Myocyte (in vitro differentiated cells): ENCODE measurements around the gene SLC9A8. TPM values are rescaled to one million over a fixed set of nuclear protein-coding genes. Genes with fewer than 3 reads are reported as not detected.

Experiments
- DNase-seq: peaks from one replicate; pipeline ENCODE4 v3.0.0-alpha.2; 2012; ENCODE audit warnings: low read depth
- total RNA-seq: library from RNA; depleted of rRNA; stranded (reverse); fragments of >200 nt; gene quantifications from 2 replicates; pipeline ENCODE4 v1.2.3, GENCODE V29; 2014

SLC9A8 gene
- total RNA-seq, 1 donor from 2014 or later: 9.1 TPM

DNA sequence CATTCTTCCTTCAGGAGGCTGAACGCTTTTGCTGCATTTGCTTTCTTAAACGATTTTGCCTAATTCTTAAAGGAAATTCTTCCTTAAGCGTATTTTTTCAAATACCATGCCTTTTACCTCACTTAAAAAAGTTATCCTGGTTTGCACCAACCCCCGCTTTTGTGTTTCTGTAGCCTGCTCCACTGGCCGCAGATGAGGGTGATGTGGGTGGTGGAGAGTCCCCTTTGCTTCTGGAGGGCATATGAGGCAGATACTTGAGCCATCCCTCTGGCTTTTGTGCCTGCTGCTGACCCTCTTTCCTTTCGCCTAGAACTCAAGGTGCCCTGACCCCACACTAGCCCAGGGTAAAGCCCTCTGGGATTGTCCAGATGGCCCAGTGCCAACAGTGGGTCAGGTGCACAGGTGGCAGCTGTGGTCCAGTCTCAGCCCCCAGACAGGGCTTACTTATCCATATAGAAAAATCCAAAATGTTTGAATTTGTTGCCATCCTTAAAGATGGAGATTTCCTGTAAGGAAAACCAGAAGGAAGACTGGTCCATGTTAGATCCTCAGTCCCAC is 58.8 kb downstream of the SLC9A8 start:
- no peak for DNase-seq

DNA sequence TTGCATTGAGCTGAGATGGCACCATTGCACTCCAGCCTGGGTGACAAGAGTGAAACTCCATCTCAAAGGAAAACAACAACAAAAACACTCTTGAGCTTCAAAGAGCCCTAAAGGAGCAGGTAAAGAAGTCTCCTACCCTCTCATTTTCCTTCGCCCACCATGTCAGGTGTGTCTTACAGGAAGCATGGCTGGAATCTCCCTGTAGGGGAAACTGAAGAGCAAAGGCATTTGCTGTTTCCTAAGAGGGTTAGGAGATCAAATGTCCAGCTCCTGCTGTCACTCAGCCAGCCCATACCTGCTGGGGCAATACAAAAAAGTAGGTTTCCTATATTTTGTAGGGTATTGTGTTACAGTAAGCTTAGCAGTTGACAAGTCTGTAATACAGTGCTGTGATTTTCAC is 59.4 kb downstream of the SLC9A8 start:
- DNase-seq: no peak

DNA sequence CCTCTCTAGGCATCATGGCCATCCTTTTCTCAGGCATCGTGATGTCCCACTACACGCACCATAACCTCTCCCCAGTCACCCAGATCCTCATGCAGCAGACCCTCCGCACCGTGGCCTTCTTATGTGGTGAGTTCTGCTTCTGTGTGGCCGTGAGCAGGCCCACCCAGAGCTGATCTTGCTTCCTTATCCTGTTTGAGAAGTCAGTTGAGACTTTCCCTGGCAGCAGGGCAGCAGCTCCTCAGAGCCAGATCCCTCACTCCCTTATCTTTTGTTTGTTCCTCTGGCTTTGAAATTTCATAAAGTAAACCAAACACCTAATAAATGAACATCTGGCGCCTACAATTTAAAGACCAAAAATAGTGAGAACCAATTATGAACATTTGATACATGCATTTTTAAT is 62.1 kb downstream of the SLC9A8 start:
- DNase-seq: no peak

- no peak for DNase-seq
These were observed 64.8 kb downstream of the SLC9A8 start for GRCh38 chr20:49877386-49877921.

DNA sequence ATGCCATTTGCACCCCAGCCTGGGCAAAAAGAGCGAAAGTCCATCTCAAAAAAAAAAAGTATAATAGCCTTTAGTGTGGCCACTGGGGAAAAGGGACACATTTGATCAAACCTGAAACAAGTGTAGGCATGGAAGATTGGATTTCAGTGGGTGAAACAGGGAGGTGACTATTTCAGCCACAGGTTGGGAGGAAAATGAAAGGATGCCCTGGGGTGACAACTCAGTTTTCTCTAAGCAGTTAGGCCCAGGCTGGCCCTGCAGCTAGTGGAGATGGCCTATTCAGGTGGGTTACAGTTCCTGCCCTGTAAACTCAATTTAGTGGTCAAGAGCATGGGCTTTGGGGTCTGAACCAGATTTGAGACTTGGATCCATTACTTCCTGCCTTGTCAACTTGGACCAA is 66.3 kb downstream of the SLC9A8 start:
- no peak for DNase-seq

DNA sequence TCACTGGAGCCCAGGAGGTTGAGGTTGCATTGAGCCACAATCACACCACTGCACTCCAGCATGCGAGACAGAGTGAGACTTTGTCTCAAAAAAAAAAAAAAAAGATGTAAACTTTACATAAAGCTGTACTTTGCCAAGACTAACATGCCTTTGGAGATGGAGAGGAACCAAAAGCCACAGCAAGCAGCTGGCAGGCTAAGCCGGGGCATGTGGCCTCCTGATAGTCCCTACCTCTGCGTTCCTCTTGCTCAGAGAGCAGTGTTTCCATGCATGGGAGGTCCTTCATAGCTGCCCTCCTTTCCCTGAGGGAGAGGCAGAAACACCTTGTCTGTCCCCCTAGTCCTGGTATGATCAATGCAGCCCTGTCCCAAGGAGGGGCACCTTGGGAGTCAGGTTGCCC is 67.5 kb downstream of the SLC9A8 start:
- peak; percentile 33 for DNase-seq

DNA sequence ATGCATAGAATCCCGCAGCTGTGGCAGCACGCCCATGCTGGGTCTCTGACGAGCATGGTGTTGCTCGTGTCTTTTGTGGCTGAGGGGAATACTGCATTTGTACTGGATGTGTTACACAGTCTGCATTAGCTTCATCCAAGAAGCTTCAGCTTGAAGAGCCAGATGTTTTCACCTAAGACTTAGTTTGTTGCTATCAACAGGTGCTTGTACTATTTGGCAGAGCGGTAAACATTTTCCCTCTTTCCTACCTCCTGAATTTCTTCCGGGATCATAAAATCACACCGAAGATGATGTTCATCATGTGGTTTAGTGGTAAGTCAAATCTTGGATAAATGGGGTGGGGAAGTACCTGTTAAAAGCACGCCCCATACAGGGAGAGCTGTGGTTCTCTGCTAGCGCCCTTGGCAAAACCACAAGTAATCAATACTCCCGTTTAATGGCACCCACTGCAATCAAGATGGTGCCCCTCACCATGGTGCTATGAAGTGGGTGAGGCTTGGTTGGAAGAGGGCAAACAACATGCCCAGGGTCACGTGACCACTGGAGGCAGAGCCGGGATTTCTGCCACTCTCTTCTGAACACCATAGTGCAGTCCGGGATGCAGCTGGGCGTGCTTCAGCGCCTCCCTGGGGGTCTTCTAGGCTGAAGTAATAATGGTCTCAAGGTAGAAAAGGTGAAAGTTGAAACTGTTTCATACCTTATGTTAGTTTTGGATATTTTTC is 68.3 kb downstream of the SLC9A8 start:
- no peak for DNase-seq

DNA sequence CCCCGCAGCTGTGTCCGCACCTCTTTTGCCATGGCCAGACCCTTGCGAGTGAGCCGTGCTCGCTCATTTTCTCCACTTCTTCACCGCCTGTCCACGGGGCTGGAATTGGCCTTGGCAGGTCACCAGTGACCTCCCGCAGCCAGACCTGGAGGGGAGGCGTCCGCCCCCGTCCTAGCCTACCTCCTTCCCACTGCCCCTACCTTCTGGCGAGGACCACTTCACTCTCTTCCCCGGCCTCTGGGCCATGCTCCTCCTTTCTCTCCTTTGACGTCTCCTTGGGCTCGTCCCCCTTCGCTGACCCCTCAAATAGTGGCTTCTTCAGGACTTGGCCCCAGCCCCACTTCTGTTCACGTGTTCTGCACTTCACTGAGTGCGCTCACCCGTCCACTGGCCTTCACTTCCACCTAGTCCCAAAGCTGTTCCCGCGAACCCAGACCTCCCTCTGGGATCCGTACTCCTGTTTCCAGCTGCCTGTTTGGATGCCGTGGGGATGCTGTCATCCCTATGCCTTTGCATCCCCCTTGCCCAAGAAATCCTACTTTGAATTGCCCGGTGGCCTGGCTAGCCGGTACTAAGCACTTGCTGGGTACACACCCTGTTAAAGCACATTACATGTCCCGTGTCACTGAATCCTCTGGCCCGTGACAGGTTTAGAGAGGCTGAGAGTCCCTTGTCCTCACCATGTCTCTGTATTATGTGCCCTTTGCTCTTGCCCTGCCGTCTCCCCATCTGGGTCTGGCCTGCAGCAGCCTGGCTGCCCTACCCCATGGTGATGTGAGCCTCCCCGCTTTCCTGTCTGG is 69.7 kb downstream of the SLC9A8 start:
- DNase-seq: peak; percentile 34

- DNase-seq: peak; percentile 70
These were observed 70.7 kb downstream of the SLC9A8 start for GRCh38 chr20:49883246-49883802.

GRCh38 chr20:49885558-49886332 is 73.1 kb downstream of the SLC9A8 start:
- DNase-seq: no peak

- no peak for DNase-seq
These were observed 74.1 kb downstream of the SLC9A8 start for GRCh38 chr20:49886571-49887213.

DNA sequence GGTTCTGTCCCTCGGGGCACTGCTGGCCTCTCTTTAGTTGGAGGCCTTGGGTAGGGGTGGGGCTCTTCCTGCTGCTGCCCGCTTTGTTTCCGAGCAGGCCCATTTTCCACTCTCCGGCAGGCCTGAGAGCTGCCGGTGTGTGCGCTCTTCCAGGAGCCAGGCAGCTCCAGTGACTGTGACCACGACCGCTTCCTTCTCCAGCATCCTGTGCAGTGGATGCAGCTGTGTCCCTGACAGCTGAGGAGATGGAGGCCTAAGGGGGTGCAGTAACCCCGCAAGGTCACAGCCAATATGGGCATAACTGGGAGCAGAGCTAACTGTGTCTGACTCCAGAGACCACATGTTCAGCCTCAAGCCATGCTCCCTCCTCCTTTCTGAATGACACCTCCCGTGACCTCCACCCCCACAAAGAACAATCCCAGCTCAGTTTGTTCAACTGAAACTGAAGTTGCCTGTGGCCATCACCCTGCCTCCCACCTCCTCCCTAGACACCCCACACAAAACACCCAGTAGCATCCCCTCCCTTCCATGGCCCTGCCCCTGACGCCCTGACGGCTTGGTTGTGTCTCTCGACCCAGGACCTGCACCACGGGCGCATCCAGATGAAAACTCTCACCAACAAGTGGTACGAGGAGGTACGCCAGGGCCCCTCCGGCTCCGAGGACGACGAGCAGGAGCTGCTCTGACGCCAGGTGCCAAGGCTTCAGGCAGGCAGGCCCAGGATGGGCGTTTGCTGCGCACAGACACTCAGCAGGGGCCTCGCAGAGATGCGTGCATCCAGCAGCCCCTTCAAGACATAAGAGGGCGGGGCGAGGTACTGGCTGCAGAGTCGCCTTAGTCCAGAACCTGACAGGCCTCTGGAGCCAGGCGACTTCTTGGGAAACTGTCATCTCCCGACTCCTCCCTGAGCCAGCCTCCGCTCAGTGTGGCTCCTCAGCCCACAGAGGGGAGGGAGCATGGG is 74.9 kb downstream of the SLC9A8 start:
- DNase-seq: peak; percentile 85

GRCh38 chr20:49888212-49889000 is 75.8 kb downstream of the SLC9A8 start:
- DNase-seq: peak; percentile 86

- no peak for DNase-seq
These were observed 76.6 kb downstream of the SLC9A8 start for GRCh38 chr20:49889001-49889934.

GRCh38 chr20:49889935-49890333 is 77.3 kb downstream of the SLC9A8 start:
- DNase-seq: no peak

DNA sequence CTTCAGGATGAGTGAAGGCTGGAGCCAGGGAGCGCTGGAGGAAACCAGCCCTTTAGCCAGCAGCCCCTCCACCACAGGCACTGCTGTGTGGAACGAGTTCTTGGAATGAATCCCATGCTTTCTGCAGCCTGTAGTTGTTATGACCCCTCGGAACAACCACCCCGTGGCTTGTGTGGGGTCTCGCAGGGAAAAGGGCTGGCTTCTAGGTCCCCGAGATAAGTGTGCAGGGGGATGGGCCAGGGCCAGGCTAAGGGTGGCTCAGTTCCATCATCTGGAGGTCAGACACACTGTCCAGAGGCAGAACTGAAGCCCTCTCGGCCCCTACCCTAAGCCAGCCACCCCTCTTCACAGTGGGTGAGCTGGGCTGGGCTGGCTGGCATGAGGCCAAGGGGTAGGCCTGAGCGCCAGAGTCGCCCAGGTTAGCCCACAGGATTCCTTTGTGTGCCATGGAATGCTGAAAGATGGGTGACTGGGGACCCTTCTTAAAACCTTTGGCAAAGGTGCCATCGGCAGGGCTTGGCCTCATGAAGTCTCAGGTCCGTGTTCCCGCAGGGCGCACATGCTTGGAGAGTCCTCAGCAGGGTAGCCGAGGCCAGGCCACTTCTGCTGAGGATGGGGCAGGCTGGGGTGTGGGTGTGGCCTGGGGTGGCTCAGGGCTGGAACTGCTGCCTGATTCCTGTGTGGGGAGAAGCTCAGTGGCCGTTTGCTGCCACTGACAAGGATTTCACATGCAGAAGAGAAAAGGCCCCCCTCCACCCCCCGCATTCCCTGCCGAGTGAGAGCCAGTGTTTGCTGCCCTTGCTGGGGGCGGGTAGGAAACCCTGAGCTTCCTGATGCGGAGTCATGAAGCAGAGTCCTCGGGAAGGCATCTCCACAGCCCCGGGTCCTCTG is 78.1 kb downstream of the SLC9A8 start:
- DNase-seq: no peak
